GM18861 (cell line): ENCODE data around the gene PCNX2.
"Not testable (repeated sequence)": the region's sequence is repeated elsewhere in the genome, so short reads cannot be mapped to it uniquely, and the experiment has no call there.

Experiments
- ATAC-seq: cut with Tn5 transposase; IDR thresholded peaks from one replicate; pipeline ENCODE4 v1.9.1; 2021; ENCODE audit not compliant: unreplicated experiment

Gene PCNX2

DNA sequence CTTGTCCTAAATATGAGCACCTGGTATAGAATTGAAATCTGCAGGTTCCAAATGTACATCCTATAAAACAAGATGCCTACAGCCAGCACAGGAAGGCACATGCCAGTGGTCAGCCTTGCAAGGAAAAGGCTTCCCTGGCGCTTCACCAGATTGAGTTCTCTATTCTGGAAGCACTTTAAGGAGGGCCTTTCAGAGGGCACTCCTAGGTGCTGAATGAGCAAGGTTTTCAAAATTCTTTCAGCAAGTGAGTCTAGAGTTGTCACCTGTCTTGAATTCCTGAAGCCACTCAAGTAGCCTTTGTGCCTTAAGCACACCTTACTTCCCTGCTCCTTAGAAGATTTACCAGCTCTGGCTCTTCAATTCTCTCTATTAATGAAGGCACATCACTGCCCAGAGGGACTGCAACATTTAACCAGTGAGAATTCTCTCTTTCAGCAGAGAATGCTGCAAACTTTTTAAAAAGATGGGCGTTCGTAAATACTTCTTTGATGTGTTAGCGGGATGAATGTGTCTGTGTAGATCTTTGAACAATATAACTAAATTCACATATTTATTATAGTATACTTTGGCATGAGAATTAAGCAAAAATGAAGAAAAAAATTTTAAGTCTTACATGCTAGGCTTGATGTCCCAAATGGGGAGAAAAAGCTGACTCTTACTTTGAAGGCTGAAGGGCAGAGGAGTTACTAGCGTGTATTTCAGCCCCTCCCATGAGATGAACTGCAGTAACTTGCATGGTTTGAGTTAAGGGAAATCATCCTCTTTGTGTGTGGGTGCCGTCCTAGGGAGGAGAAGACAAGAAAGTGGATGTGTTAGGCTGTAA, 183.1 kb downstream of the PCNX2 start:
- ATAC-seq = no peak

DNA sequence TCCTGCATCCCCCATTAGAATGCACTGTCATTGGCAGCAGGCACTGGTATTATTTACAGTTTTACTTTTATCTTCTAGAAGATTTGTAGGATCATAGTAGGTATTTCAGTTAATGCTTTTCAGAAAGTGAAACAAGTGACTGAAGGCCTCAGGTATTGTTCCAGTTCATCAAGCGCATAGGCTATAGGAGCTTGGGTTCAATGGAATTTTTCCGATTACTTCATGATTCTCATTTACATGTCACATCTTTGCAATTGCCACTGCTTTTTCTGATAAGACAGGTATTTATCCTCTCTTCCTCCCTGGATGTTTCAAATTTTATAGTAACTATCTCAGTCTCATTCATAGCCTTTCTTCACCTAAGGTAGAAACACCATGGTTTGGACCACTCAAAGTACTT, 183.8 kb downstream of the PCNX2 start:
- no peak for ATAC-seq

DNA sequence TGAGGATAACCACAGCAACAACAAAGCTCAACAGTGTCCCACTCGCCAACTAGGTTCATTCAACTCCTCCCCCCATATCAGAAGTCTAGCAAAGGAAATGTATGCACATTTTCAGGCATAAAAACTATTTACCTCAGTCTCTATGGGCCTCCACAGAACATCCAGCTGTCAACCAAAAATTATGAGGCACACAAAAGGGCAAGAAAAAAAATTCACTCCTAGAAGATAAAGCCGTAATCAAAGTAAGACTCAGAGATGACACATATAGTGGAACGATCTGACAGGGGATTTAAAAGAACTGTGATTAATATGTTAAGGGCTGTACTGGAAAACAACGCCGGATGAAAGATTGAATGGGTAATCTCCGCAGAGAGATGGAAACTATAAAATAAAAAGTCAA, 186.4 kb downstream of the PCNX2 start:
- ATAC-seq = no peak

DNA sequence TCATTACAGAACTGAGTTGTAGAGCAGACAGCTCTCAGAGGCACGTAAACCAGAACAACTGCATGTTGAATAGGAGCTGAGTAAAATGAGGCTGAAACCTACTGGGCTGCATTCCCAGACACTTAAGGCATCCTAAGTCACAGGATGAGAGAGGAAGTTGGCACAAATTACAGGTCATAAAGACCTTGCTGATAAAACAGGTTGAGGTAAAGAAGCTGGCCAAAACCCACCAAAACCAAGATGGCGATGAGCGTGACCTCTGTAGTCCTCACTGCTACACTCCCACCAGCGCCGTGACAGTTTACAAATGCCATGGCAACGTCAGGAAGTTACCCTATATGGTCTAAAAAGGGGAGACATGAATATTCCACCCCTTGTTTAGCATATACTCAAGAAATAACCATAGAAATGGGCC, 187.8 kb downstream of the PCNX2 start:
- not testable (repeated sequence) for ATAC-seq

DNA sequence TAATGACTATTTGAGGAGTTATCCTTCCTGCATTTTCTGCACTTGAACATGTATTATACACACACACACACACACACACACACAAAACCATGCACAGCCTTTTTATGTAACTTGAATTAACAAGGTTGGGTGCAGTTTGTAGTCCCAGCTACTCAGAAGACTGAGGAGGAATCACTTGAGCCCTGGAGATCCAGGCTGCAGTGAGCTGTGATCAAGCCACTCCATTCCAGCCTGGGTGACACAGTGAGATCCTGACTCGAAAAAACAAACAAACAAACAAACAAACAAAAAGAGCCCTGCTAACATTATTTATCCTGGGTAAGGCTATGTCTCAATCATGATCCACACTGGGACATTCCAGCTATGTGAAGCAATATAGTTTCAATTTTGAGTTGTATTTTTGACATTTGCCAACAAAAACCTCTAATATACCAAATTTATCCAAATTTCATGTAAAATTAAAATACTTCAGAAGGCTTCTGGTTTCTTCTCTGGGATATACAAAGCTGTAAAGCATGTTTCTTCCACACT, 188.3 kb downstream of the PCNX2 start:
- no peak for ATAC-seq

DNA sequence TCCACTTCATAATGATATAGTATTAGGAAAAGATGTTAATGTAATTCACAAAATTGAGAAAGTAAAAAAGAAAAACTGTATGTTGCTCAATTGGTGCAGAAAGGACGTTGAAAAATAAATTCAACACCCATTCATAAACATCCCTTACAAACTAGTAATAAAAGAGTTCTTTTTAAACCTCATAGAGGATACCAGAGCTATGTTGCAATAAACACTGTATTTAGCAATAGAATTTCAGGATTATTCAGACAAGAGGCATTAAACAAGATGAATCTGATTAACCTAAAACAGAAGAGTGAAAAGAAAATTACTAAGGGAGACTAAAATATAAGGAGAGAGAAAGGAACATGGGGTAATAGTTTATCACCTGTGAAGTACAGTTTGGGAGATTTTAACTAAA, 190.3 kb downstream of the PCNX2 start:
- ATAC-seq = no peak

DNA sequence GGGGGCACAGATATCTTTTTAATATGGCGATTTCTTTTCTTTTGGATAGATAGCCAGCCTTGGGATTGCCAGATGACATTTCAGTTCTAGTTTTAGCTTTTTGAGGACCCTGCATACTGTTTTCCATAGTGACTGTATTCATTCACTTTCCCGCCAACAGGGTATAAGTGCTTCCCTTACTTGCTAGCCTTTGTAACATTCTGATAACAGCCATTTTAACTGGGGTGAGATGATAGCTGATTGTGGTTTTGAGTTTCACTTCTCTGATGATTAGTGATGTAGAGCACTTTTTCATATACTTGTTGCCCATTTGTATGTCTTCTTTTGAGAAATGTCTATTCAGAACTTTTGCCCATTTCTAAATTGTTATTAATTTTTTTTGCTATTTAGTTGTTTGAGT, 193.2 kb downstream of the PCNX2 start:
- peak; percentile 59 for ATAC-seq

DNA sequence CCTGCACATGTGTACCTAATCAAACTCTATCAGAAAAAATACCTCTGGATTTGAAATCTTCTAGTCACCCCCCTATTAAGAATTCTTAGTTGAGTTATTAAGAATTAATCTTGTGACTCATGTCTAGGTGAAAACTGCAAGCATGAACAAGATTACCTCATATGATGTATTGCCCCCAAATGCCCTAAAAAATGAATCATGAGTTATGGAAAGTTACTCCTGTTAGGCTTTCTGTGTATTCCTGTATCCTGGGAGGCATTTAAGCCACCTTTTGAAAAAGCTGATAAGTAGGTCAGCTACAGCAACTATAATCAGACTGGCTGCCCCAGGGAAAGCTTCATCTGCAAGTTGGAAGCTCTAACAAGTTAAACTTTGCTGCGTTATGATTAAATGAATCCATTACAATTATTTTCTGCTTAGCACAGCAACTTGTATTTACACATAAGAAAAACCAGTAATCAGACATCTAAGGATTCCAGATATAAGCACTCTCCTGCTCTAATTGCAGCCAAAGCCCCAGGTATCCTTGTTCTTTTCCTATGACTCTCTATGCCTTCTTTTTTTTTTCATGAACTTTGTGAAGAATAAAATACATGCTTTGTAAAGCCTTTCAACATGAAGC, 197.5 kb downstream of the PCNX2 start:
- ATAC-seq = no peak

DNA sequence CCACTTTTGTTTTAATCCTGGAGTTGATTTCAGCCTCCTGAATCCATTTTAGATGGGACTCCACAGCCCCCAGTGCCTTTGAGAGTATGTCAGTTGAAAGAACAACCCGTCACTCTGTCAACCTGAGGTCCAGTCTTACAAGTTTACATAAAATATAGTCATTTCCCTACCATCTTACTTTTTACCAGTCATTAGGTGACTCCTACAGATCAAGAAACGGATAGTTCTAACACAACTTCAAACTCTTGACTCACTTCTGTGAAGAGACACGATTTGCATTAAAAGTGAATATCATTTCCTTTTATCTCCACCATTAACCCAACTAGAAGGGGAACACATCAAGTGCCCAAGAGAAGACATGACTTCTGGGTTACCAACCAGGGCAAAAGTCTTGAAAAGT, 198.0 kb downstream of the PCNX2 start:
- ATAC-seq = no peak

DNA sequence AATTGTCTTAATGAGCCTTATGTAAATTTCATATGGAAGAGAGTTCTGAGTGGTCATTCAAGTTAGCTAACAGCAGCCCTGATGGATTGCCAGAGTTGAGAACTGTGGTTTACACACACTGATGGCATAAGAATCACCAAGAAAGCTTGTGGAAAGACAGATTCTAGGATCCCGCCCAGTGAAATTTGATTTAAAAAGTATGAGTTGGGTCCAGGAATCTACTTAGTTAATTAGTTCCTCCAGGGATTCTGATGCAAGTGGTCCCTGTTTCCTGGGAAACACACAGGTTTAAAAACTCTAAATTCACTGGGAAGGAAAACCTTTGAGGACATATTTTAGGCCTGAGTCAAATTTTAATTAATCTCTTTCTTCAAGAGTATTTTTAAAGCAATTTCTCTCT, 200.8 kb downstream of the PCNX2 start:
- no peak for ATAC-seq

DNA sequence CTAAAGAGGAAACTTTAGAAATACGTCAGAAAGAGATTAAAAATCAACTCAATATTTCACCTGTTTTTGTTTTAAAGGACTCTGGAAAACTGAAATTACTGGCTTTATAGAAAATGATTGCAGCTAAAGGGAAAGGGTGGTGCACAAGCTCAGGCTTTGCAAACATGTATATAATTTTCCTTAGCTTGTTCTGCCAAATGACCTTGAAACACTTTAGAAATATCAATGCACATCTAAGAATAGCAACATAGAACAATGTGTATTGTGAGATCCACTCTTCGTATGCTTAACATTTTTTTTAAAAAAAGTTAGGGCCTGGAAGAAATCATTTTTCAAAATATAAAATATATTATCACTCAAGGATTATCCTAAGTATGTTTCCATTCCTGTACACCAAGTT, 201.3 kb downstream of the PCNX2 start:
- ATAC-seq = no peak

DNA sequence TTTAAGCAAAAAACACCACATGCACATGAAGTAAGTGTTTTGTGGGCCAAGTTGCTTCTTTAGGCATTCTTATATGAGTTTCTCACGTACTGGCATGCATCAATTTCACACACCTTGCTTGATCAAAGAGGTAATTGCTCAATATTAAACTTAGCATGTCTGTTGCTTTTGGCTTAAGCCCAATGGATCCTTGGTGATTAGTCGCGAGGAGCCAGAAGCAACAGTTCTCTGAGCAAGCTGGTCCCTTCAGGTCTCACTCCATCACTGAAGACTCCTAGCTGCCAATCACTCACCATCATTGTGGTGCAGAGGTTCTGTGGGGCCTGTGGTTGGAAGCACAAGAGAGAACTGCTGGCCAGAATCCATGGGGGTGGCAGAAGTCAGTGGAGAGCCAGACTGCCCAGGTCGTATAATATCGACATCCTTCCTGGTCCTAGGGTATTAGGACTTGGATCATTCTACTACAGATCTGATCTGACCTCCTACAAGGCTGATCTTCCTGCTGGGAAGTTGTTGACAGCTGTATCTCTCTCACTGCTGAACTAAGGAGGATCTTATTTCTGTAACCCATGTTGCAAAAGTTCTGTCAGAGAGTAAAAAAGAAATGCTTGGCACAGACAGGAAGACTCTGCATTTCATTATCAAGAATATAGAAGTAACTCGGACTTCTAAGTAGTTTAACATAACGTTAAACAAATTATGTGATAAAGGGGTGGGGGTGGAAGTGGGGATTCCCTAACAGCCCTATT, 204.6 kb downstream of the PCNX2 start:
- ATAC-seq = no peak

DNA sequence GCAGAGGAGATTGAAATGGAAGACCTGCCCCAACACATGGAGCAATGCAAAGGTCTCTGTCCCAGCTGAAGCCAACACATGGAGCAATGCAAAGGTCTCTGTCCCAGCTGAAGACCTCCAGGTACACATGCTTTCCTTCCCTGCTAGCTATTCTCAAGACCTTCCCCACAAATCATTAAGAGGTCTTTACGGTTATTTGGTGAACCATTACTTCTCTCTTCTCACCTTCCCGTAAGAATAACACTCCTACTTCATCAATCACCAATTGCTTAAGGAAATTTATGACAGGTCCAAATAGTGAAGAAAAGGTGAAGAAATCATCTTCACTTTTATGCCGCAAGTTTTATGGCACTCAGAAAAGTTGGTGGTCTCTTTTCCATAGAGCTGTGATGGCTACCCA, 206.3 kb downstream of the PCNX2 start:
- ATAC-seq = no peak

DNA sequence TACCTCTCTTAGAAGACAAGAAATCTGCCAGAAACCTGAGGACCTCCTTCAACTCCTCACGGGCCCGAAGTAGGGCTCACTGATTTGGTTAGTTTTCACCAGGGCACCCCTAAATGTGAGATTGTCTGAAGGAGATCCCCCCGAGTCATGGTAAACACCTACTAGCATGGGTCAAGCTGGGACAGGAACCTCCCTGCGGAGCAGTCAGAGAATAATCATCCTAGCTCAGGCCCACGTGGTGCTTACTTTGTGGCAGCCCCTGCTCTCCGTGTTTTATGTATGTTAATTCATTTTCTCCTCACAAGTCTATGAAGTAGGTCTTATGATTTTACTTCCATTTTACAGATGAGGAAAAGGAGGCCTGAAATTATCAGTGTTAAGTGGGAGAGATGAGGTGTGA, 206.9 kb downstream of the PCNX2 start:
- no peak for ATAC-seq

DNA sequence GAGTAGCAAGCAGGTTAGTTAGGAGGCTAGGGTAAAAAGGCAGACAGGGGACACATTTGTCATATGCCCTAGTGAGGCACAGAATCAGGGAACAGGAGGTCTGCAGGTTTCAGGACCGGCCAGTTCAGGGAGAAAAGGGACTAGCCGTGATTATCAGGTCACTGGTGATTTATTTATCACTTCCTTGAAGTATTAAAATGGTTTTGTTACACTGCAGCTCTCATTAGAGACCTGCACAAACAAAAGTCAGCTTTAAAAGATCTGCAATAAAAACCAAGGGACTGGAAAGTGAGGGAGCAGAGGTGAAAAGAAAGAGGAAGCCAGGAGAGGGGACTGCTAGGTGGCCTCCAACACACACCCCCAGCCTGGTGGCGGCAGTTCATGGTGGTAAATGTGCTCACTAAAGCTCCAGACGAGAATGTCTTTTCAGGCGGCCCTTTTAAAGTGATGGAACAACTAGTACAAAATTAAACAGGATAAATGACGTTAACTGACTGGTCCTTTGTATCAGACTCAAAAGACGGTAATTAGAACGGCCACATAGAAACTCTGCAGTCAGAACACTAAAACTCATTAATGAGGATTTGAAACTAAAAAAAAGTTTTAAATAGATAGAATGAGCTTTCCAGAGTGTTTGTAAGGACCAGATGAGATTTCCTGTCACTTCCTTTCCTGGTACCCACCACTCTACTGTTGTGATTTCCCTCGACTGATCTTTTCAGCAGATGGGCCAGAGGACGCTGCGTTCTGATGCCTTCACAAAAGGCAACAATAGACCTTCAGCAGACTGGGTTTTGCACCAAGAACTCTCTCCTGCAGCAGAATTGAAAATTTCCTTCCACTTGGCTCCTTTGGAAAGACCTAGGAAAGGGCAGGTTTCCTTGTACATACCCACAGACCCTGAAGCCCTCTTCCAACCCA, 208.3 kb downstream of the PCNX2 start:
- no peak for ATAC-seq

DNA sequence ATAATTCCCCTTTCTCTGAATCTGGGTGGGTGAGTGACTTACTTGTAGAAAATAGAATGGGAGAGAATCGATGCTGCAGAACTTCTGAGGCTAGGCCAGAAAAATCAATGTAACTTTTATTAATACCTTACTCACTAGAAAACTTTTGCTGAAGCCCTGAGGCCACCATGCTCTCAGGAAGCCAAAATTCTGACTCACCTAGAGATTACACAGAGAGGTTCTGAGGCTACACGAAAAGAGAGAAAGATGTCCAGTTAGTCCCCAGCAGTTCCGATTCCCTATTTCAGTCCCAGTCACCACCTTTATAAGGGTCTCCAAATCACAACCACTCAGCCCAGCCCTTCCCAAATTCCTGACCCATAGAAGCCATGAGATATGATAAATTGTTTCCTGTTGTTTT, 210.0 kb downstream of the PCNX2 start:
- ATAC-seq = no peak

DNA sequence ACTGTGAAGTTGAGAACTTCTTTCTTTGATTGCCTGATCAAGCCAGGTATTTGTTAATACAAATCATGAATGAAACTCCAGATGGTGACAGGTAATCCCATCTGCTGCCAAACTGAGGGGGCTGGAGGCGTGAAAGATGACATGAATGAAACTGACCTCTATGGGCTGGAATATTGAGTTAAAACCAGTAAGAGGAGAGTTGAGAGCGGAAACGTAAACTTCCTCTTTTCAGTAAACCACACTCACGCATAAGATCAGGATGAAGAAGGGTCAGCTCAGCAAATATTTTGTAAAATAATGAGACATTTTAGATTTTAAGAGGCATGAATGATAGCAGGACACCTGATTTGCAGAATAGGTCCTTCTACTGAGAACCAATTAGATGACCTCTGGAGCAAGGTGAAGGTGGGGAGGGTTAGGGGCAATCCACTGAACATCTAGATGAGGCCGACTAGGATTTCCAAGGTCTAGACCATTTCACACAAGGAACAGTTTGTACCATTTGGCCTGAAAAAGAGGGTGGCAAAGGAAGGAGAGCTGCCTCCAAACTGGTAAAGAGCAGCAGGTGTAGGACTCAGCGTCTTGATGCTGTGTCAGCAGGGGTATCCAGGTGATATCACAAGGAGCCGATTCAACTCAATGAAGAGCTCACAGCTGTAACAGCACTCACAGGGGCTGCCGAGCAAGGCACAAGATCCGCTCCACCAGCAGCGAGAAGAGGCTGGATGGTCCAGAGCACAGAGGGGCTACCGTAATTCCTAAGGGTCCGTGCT, 212.6 kb downstream of the PCNX2 start:
- ATAC-seq = peak; percentile 96

DNA sequence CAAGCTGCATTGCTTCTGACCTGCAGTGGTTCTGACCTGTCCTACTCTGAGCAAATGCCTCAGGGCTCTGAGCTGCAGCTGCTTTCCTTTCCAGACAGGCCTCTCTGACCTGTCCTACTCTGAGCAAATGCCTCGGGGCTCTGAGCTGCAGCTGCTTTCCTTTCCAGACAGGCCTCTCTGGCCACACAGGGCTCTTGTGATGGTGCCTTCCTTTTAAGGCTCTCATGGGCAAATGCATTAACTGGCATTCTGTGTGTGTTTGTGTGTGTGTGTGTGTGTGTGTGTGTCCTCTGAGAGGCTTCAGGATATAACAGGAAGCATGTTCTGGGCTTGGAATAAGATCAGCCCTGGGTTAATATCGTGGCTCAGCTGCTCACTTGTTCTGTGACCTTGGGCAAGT, 213.8 kb downstream of the PCNX2 start:
- no peak for ATAC-seq

DNA sequence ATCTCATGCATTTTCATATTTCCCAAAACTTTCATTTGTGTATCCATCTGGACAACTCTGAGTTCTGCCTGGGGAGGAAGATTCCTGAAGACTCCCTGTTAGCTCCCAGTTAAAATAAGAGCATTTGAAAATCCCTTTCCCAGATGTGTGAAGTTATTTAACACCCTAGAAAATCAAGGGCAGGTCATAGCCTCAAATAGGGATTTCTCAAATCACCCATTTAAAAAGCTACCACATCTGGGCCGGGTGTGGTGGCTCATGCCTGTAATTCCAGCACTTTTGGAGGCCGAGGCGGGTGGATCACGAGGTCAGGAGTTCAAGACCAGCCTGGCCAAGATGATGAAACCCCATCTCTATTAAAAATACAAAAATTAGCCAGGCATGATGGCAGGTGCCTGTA, 214.7 kb downstream of the PCNX2 start:
- not testable (repeated sequence) for ATAC-seq

DNA sequence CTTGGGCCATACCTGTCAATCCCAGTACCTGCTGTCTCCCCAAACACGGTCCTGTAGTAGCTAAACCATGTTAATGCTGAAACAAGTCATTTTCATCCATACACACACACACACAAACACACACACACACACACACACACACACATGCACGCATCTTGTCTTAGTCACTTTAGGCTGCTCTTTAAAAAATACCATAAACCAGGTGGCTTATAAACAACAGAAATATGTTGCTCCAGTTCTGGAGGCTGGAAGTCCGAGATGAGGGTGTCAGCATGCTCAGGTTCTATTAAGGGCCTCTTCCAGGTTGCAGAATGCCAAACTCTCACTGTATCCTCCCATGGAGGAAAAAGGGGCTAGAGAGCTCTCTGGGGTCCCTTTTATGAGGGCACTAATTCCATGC, 215.2 kb downstream of the PCNX2 start:
- ATAC-seq = no peak
